GM12878 (cell line): ENCODE data around the gene BCAS3. TPM values are rescaled to one million over a fixed set of nuclear protein-coding genes. Genes with fewer than 3 reads are reported as not detected.

Source experiments
- ATAC-seq: fragments of 200-7000 bp; cut with Tn5 transposase; 3 replicates; pipeline ENCODE4 v1.9.1; 2020; ENCODE audit warnings: mild to moderate bottlenecking, moderate library complexity
- BruUV-seq: library from RNA; stranded (reverse); fragments of 400-500 nt; replicated peaks from 2 replicates; lab custom pipeline; 2021; lab: Mats Ljungman, UMichigan
- CTCF ChIA-PET: fragments of 300-600 bp; sonication (Branson Sonifier 250); formaldehyde crosslinking; extraction: SDS; loops from one replicate; lab custom pipeline; 2021; ENCODE audit warnings: inconsistent platforms; lab: Yijun Ruan, JAX
- POLR2A ChIA-PET: fragments of 350-600 bp; formaldehyde crosslinking; extraction: SDS; loops from one replicate; lab custom pipeline; 2021; ENCODE audit warnings: inconsistent platforms; lab: Charles Lee
- RAD21 ChIA-PET: fragments of 300-600 bp; sonication (Branson Sonifier 250); formaldehyde crosslinking; loops from one replicate; lab custom pipeline; 2023; ENCODE audit warnings: antibody characterized with exemption; ENCODE audit not compliant: unreplicated experiment; lab: Charles Lee
- SMC1A ChIA-PET: fragments of 300-600 bp; sonication (Branson Sonifier 250); formaldehyde crosslinking; loops from one replicate; lab custom pipeline; 2023; ENCODE audit not compliant: unreplicated experiment, uncharacterized antibody; lab: Charles Lee
- DNase-seq: peaks from one replicate; pipeline ENCODE4 v3.0.0-alpha.2; 2011; ENCODE audit warnings: low read depth, low spot score
- FAIRE-seq: peaks from 3 replicates; lab custom pipeline; 2011; peaks lifted over from hg19 to GRCh38; lab: Jason Lieb, UNC
- H2AFZ ChIP-seq: 2 replicates; pipeline ENCODE4 v1.6.0; 2011; ENCODE audit warnings: low read depth, low read length, control low read depth; ENCODE audit not compliant: control insufficient read depth
- H3K27ac ChIP-seq: 2 replicates; pipeline ENCODE4 v1.5.1; 2011; ENCODE audit warnings: control low read depth; ENCODE audit not compliant: control insufficient read depth, insufficient read depth
- H3K27me3 ChIP-seq, 2 experiments: replicated peaks in 1 of 2; 2 replicates each; pipeline versions ENCODE4 v1.6.0 to v1.6.1; 2011; ENCODE audit warnings: low read length in 1 of 2; ENCODE audit not compliant: control insufficient read depth in 2 of 2, insufficient read depth in 2 of 2
- H3K36me3 ChIP-seq, 2 experiments: 2 replicates each; pipeline ENCODE4 v1.5.1; 2011; ENCODE audit warnings: low read length in 1 of 2; ENCODE audit not compliant: control insufficient read depth in 2 of 2, insufficient read depth in 2 of 2
- H3K4me1 ChIP-seq: 2 replicates; pipeline ENCODE4 v1.6.1; 2011; ENCODE audit warnings: mild to moderate bottlenecking, low read length, moderate library complexity, mixed read lengths; ENCODE audit not compliant: control insufficient read depth, insufficient read depth
- H3K4me2 ChIP-seq: 2 replicates; pipeline ENCODE4 v1.6.0; 2011; ENCODE audit warnings: control low read depth; ENCODE audit not compliant: control insufficient read depth, insufficient read depth
- H3K4me3 ChIP-seq: fragments of 200-600 bp; sonication (generic); 2 replicates; pipeline ENCODE4 v1.5.1; 2016
- H3K79me2 ChIP-seq: 2 replicates; pipeline ENCODE4 v1.6.0; 2011; ENCODE audit warnings: low read length; ENCODE audit not compliant: control insufficient read depth, insufficient read depth
- H3K9ac ChIP-seq: 2 replicates; pipeline ENCODE4 v1.8.0; 2011; ENCODE audit warnings: low read length, control low read depth, mixed read lengths; ENCODE audit not compliant: control insufficient read depth, insufficient read depth
- H3K9me3 ChIP-seq: replicated peaks from 3 replicates; pipeline ENCODE4 v1.5.1; 2011; ENCODE audit warnings: mild to moderate bottlenecking, low read length; ENCODE audit not compliant: control insufficient read depth, insufficient read depth
- H4K20me1 ChIP-seq: 2 replicates; pipeline ENCODE4 v1.6.0; 2011; ENCODE audit not compliant: control insufficient read depth, insufficient read depth
- CEBPZ ChIP-seq: fragments of 150-350 bp; IDR thresholded peaks from 2 replicates; pipeline ENCODE4 v1.6.1; 2016; ENCODE audit warnings: low read depth, low read length
- NFXL1 ChIP-seq: fragments of 450-650 bp; IDR thresholded peaks from 2 replicates; pipeline ENCODE4 v1.6.1; 2017; ENCODE audit warnings: antibody characterized with exemption, mild to moderate bottlenecking, borderline replicate concordance
- TCF12 ChIP-seq: IDR thresholded peaks from 2 replicates; pipeline ENCODE4 v1.6.1; 2011; ENCODE audit warnings: low read depth, mild to moderate bottlenecking, low read length
- WGBS: methylation state at CpG from one replicate; pipeline ENCODE4 v1.1.6; 2016; ENCODE audit warnings: low lambda C conversion rate; ENCODE audit not compliant: insufficient replicate concordance, insufficient coverage; ENCODE audit errors: missing lambda C conversion rate; 5-methylcytosine and 5-hydroxymethylcytosine counted together
- in situ Hi-C: fragments of 300-500 bp; cut with MboI; formaldehyde crosslinking; loops from 9 replicates; pipeline ENCODE4 v1.14.3; 2018; ENCODE audit warnings: mixed read lengths
- intact Hi-C: fragments of 100-400 bp; cut with micrococcal nuclease; formaldehyde crosslinking; loops from one replicate; pipeline ENCODE4 v1.14.2; 2022; ENCODE audit not compliant: unreplicated experiment
- polyA plus RNA-seq, 11 experiments: library from polyadenylated mRNA; depleted of rRNA in 4 of 11; unstranded in 6 of 11; stranded (reverse) in 5 of 11; fragments of >200 nt; fragmentation: Nextera tagmentation in 4 of 11; fragmentation: Illumina TruSeq in 1 of 11; extraction: Ambion mirVana in 4 of 11; extraction: Trizol in 1 of 11; gene quantifications; 1 replicate in 1 of 11; 2 replicates in 10 of 11; pipeline versions ENCODE4 v1.2.1 to v1.2.3, GENCODE V29; 2011 to 2016; ENCODE audit warnings: inconsistent platforms in 2 of 11, missing spikeins in 2 of 11, low read depth in 1 of 11
- total RNA-seq, 4 experiments: library from RNA; depleted of rRNA in 3 of 4; stranded (reverse); fragments of >200 nt in 3 of 4; fragmentation: Illumina TruSeq in 1 of 4; extraction: Trizol in 1 of 4; gene quantifications; 2 replicates each; pipeline versions ENCODE4 v1.2.1 to v1.2.3, GENCODE V29; 2013 to 2021

BCAS3 gene
- total and polyA plus RNA-seq, 10 of the 15 experiments (the other 5 are each of a cell fraction or from before 2014, with no cell fraction given): 2.1 to 11.0 (median 6.6) TPM

- H3K79me2 ChIP-seq: no peaks in the 10 kb centered on the region
- no peak for TF ChIP-seq CEBPZ
- 0 out of 2 replicates have a peak, but pooled peaks have one; percentile 25 for TF ChIP-seq NFXL1
- TF ChIP-seq TCF12: no peak
- TF ChIP-seq, all 136 proteins: peak for 1
- 60% methylated on average over 13 of the region's 13 CpGs for WGBS
- H3K4me2 ChIP-seq: no peak overlapping the region
- no peaks in the 10 kb centered on the region for H3K4me1 ChIP-seq
- H3K9ac ChIP-seq: no peak overlapping the region
- in situ Hi-C loops (no loop called here), intact Hi-C loops (no loop called here)
- BruUV-seq: no TSS peak
- no peak overlapping the region for H3K4me3 ChIP-seq
- H3K27ac ChIP-seq: no peak overlapping the region
- no peak overlapping the region for H2AFZ ChIP-seq
- no peak for ATAC-seq
- no peaks in the 10 kb centered on the region for H3K9me3 ChIP-seq
- no peak for FAIRE-seq
- ChIA-PET POLR2A (no interaction called here), SMC1A (no interaction called here), RAD21 (no interaction called here), CTCF (no interaction called here)
- H3K36me3 ChIP-seq: no peaks in the 10 kb centered on the region
- no peaks in the 10 kb centered on the region for H4K20me1 ChIP-seq
- no peak for DNase-seq
- no peaks in the 10 kb centered on the region; a peak in 1 of 4 replicates for H3K27me3 ChIP-seq
Measured at GRCh38 chr17:61309362-61310256, 632.0 kb downstream of the BCAS3 start.
